ENCODE data around the gene INCENP.

Gene INCENP

DNA sequence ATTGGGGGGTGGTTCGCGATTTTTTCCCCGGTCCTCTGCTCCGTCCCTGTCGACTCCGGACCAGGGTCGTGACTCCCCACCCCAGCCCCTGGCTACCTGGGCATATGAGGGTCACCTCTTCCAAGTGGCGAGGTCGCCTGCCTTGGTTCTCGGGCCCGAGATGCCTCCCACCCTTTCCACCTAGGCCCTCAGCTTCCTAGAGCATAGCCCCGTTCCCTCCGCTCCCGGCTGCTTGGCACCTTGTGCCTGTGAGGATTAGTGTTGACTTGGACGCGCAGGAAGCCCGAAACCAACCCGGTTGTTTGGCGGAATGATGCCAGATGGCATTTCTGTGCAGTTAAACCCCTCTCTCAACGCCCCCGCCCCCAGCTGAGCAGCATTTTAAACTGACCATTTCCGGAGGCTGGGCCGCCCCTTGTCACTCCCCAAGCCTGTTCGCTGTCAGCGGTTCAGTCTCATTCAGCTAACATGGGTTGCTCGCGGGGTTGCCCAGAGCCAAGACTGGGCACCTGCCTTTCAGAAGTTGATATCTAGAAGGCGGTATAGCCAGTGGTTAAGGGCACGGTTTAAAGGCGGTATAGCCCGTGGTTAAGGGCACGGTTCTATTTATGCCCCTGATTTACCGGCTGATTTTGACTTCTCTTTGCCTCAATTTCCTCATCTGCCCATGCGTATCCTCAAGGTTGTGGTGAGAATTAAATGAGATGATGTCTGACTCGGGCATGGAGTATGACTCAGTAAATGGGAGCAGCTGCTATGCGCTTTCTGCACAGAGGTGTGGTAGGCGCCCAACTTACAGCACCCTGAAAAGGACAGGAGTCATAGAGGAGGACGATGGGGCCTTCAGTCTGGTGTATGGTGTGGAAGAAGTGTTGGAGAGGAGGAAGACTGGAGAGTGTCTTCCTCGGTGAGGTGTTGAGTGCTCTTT, 639 bp downstream of the INCENP start:
- no peak for DNase-seq (ENCODE audit: low spot score)

GRCh38 chr11:62125316-62125715, 1.5 kb downstream of the INCENP start:
- DNase-seq (ENCODE audit: low spot score): no peak

DNA sequence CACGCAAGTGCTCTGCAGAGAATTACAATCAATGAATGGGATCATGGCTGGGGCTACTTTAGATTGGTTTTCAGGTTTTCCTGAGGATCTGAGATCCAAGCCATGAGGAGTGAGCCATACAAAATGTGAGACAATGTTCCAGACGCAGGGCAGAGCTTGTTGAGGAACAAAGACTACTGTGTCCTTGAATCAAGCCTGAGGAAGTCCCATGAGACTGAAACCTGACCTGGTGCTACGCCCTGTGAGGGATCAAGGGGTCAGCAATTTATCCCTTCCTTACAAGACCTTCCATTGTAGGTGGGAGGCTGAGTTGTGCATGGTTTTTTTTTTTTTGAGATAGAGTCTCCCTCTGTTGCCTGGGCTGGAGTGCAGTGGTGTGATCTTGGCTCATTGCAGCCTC, 2.1 kb downstream of the INCENP start:
- DNase-seq (ENCODE audit: low spot score): no peak

DNA sequence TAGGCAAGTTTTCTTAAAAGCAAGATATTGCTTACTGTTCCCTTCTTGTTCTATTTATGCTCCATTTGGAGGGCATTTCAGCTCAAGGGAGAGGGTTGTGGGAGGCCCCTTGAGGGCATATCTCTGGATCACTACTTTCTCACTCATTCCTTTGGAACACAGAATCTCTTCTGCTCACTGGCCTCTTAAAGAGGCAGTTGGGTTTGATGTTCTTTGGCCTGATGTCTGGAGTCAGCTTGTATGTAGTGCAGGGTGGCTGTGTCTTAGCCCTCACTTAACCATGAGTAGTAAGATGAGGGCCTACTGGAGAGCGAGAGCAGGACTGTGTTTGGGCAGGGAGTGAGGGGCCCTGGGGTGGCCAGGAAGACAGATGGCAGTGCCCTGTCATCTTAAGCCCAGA, 3.6 kb downstream of the INCENP start:
- DNase-seq (ENCODE audit: low spot score): no peak

DNA sequence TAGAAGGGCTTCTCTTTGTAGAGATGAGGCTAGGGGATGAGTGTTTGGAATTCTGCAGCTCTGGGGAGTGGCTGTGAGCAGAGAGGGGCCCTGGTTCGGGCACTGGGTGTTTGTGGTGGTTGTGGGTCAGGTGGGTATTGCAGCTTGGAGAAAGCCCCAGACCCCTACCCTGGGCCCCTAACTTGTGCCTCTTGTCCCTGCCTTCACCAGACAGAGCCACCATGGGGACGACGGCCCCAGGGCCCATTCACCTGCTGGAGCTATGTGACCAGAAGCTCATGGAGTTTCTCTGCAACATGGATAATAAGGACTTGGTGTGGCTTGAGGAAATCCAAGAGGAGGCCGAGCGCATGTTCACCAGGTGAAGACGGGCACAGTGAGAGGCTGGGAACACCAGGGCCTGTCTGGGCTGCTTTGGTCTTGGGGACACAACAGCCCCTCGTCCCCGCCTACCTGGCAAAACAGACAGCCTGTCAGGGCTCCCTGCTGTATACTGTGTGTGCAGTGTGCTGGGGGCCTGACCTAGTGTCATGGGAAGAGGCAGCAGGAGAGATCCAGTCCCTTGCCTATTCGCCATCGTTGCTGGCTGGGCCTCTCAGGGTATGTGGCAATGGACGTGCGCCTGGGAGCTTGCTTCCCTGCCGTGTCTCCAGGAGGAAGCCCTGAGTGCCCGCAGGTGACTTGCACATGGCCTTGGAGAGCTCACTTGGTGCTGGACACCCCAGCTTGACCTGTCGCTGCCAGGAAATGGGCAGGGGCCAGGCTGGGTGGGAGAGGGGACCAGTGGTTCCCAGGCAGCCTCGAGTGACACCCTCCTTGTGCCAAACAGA, 4.3 kb downstream of the INCENP start:
- no peak for DNase-seq (ENCODE audit: low spot score)

DNA sequence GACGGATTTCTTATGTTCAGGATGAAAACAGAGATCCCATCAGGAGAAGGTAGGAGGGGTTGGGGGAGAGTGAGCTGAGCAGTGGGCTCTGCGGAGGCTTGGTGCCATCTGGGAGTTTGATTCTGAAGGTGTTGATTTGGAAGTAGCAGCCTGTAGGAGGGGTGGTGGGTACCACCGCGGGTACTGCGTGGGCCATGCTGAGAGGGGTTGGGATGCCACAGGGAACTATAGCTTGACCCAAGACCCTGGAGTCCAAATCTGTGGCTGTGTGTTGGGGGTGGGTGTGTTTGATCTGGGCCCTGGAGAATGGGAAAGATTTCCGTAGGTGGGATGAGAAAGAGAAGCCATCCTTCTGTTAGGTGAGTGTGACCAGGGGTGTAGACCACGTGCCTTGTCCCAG, 5.0 kb downstream of the INCENP start:
- no peak for DNase-seq (ENCODE audit: low spot score)

DNA sequence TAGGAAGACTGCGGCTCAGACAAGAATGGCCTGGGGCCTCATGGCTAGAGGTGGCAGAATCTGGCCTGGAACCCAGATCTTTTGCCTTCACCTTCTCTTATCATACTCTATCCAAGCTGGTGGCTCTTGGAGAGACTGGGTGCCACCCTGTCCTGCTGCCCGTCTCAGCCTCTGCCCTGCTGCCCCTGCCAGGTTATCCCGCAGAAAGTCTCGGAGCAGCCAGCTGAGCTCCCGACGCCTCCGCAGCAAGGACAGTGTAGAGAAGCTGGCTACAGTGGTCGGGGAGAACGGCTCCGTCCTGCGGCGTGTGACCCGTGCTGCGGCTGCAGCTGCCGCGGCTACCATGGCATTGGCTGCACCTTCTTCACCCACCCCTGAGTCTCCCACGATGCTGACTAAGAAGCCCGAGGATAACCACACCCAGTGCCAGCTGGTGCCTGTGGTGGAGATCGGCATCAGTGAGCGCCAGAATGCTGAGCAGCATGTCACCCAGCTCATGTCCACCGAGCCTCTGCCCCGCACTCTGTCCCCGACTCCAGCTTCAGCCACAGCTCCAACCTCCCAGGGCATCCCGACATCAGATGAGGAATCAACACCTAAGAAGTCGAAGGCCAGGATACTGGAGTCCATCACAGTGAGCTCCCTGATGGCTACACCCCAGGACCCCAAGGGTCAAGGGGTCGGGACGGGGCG, 5.9 kb downstream of the INCENP start:
- no peak for DNase-seq (ENCODE audit: low spot score)

DNA sequence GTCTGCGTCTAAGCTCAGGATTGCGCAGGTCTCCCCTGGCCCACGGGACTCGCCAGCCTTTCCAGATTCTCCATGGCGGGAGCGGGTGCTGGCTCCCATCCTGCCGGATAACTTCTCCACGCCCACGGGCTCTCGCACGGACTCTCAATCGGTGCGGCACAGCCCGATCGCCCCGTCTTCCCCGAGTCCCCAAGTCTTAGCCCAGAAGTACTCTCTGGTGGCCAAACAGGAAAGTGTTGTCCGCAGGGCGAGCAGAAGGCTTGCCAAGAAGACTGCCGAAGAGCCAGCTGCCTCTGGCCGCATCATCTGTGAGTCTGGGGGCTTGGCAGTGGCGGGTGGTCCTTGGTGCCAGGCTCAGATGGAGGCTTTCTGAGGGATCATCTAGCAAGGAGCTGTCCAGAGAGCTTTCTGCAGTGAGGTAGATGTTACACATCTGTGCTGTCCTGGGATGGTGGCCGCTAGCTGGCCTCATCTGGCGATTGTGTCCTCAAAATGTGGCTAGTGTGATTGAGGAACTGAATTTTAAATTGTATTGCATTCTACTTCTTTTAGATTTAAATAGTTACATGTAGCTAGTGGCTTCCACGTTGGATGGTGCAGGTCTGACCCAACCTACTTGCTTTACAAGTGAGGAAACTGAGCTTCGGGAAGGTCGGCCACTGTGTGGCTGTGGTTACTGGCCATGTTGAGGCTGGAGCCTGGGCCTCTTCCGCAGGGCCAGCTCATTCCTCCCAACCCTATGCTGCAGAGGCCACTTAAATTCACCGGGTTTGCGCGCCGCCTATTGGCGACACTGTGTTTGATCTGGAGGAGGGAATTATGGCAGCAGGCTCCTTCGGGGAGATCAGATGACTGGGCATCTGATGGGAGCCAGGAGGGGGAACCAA, 6.7 kb downstream of the INCENP start:
- no peak for DNase-seq (ENCODE audit: low spot score)

GRCh38 chr11:62131170-62131464, 7.3 kb downstream of the INCENP start:
- no peak for DNase-seq (ENCODE audit: low spot score)

DNA sequence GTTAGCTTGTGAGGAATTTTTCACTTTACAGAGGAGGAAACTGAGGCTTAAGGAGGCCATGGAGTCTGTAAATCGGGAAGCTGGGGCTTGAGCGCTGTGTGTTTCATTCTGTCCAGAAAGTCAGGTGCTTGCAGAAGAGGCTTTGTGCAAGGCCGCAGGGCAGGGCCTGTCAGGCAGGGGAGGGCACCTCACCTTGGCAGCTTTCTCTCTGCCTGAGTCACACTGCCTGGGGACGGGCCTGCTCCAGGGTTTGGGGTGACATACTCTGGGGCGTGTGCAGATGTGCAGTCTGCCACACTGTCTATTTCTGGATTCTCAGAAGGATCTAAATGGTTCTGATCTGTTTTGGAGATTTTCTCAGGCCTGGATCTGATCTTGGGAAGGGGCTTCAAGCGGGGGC, 8.4 kb downstream of the INCENP start:
- no peak for DNase-seq (ENCODE audit: low spot score)

GRCh38 chr11:62132689-62133293, 9.0 kb downstream of the INCENP start:
- no peak for DNase-seq (ENCODE audit: low spot score)

DNA sequence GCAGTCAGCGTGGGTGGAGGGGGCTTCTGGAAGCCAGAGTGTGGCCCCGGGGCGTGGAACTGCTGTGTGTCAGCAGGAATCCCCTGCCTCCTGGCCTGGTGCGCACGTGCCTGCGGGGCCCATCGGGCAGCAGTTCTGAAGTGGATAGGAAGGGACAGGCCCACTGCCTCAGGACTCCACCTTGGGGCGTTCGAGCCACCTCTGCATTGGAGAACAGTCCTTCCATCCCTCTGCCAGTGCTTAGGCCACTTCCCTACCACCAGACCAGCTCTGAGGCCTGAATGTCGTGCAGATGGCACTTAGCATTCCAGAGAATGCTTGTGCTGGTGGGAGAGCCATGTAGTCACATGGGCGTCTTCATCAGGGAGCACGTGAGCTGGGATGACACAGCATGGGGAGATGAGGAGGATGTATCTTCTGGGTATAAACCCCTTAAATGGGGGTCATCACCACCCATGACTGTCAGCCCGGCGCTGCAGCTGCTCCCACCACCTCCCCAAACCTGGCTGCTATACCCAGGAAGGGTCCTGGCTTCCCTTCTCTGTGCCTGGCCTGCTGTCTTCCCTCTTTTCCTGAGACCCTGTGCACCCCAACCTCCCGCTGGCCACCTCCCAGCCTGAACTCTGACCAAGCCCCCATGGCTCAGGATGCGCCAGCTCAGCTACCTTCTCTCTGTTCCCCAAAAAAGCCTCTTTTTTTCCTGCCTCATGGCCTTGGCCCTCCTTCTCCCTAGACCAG, 9.7 kb downstream of the INCENP start:
- no peak for DNase-seq (ENCODE audit: low spot score)

GRCh38 chr11:62137276-62137861, 13.6 kb downstream of the INCENP start:
- DNase-seq (ENCODE audit: low spot score): no peak

DNA sequence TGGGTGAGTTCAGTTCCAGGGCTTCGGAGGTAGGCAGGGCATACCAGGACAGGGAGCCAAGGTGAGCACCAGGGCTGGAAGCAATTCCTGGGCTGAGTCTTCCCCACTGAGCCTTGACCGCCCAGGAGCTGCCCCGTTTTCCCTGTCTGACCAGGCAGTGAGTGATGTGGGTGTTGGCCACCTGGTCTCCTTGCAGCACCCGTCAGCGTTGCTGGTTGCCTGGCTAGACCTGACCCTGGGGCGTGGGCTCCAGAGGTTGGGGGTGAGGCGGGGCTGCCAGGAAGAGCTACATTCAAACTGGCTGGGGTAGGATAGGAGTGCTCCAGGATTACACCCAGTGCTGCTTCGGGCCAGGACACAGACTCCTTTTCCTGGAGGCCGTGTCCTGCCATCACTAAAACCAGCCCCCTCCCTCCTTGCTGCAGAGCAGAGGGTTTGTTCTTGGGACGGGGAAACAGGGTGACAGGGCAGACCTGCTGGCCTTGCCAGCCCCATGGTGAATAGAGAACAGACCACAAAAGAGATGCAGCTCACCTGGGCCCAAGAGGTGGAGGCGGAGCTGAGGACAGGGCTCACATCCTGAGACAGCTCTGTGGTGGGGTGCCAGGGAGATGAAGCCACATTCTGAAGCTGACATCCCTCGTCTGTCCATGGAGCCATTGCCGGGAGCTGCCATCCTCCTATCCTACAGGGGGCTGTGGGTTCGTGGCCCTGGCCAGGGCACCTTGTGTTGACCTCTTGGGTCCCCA, 14.2 kb downstream of the INCENP start:
- DNase-seq (ENCODE audit: low spot score): no peak

DNA sequence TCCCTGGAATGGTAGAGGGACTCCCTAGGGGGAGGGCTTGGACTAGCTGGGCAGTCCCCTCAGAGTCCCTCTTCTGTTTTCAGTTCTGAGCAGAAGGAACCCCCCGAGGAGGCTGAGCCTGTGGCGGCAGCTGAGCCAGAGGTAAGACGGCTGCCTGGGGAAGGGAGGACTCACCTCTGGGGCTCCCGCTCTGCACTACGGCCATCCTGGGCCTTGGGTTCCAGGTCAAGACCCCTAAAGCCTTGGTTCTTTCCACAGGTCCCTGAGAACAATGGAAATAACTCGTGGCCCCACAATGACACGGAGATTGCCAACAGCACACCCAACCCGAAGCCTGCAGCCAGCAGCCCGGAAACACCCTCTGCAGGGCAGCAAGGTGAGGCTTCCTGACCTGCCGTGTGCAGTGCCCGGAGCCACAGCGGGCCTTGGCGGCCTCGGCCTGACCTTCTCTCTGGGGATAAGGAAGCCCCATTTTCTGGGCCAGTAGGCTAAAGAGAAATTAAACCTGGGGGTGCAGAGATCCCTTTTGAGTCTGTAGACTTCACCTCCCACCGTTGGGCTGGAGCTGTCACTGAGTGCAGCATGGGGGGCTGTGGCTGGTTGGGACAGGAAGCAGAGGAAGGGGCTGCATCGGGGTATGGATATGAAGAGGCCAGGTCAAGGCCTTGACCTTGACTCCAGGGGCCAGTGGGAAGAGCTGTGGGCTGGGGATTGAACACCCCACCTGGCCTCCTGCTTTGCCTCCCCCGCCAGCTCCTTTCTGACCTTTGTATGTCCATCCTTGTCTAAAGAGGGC, 15.0 kb downstream of the INCENP start:
- DNase-seq (ENCODE audit: low spot score): no peak

DNA sequence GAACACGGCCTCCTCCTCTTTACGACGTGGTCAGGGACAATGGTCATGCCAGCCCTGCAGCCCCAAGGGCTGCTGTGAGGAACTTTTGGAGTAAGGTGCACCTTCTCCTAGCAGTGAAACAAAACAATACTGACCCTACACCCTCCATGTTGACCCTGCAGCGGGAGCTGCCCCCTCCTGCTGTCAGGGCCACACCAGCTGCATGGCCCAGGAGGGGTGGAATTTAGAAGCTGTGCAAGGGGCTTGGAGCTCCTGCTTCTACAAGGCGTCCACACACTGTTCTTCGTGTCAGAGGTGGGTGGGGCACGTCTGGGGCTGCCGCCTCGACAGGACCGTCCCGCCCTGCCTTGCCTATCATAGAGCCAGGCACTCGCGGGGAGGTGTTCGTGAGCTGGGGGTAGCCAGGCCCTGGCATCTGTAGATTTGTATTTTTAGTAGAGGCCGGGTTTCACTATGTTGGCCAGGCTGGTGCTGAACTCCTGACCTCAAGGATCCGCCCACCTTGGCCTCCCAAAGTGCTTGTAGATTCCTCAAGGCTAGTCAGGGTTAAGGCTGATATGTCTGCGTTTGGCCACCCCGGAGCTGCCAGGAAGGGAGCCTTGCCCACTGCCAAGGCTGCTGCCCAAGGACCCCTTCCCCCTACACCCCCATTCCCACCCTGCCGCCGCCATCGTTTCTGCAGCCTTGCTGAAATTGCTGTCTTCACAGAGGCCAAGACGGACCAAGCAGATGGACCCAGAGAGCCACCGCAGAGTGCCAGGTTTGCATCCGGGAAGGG, 15.9 kb downstream of the INCENP start:
- no peak for DNase-seq (ENCODE audit: low spot score)

- no peak for DNase-seq (ENCODE audit: low spot score)
Observed at GRCh38 chr11:62140304-62141110, 16.7 kb downstream of the INCENP start.
